ENCODE measurements around the gene NEO1. TPM values are rescaled to one million over a fixed set of nuclear protein-coding genes. Genes with fewer than 3 reads are reported as not detected.

The NEO1 gene
- total RNA-seq, 1 experiment from 2014 or later, result 41.8 TPM

DNA sequence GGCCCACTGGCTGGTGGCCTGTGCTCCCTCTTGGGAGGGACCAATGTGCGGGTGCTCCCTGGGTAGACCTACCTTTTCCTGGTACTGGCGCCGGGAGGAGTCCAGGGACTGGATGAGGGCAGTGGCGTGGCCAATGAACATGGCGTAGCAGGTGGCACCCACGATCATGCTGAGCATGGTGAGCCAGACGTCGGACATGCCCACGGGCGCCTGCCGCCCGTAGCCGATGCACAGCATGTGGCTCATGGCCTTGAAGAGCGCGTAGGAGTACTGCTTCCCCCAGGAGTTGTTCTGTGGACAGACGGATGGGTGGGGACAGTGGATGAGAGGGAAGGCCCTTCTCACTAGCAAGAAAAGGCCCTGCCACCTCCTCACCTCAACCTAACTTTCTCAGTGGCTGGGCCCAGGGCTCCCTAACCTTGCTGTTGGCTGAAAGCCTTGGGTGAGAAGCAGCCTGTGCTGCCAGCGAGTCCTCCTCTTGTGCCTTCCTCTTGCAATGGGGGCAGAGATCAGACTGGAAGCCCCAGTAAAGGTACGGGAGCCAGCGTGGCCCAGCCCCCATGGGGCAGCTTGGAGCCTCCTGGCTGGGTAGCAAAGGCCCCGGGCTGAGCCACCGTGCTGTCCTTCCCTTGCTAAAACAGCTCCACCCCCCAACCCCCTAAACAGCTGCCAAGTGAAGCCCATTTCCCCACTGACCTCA is 277.4 kb downstream of the NEO1 start:
- H3K27me3 ChIP-seq (ENCODE audit: insufficient read depth, low read length), result no peaks in the 10 kb centered on the region
- H3K4me2 ChIP-seq (ENCODE audit: insufficient read depth, insufficient read length, low read length), result no peak overlapping the region
- Mint-ChIP-seq H3K27me3 (ENCODE audit: low read depth) (no peaks in the 10 kb centered on the region), H3K4me3 (no peak overlapping the region), H3K9me3 (no peaks in the 10 kb centered on the region; a peak in 1 of 5 replicates), H3K4me1 (peaks cover 9 to 12% of the 10 kb centered on the region in 2 experiments; a peak in 3 of 4 replicates), H3K36me3 (ENCODE audit: insufficient read depth in 1 of 3, low read depth in 3 of 3) (peaks cover 13 to 35% (median 24%) of the 10 kb centered on the region in 3 experiments), H3K27ac (peak overlapping the region in 1 of 3 experiments; percentile 74; a peak in 2 of 7 replicates)
- H3K18ac ChIP-seq (ENCODE audit: insufficient read length, low read depth, low read length), result no peak overlapping the region
- no peak for DNase-seq
- no peak overlapping the region for H2BK5ac ChIP-seq (ENCODE audit: insufficient read length, low read length)
- H3K79me1 ChIP-seq (ENCODE audit: insufficient read depth, low read depth, low read length, poor library complexity, severe bottlenecking), result no peaks in the 10 kb centered on the region
- H3K9me3 ChIP-seq (ENCODE audit: control insufficient read depth, low read depth, low read length), result no peaks in the 10 kb centered on the region
- H4K20me1 ChIP-seq (ENCODE audit: control insufficient read depth, insufficient read depth, insufficient read length), result no peaks in the 10 kb centered on the region
- TF ChIP-seq, protein P1, sequence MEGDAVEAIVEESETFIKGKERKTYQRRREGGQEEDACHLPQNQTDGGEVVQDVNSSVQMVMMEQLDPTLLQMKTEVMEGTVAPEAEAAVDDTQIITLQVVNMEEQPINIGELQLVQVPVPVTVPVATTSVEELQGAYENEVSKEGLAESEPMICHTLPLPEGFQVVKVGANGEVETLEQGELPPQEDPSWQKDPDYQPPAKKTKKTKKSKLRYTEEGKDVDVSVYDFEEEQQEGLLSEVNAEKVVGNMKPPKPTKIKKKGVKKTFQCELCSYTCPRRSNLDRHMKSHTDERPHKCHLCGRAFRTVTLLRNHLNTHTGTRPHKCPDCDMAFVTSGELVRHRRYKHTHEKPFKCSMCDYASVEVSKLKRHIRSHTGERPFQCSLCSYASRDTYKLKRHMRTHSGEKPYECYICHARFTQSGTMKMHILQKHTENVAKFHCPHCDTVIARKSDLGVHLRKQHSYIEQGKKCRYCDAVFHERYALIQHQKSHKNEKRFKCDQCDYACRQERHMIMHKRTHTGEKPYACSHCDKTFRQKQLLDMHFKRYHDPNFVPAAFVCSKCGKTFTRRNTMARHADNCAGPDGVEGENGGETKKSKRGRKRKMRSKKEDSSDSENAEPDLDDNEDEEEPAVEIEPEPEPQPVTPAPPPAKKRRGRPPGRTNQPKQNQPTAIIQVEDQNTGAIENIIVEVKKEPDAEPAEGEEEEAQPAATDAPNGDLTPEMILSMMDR (conservative IDR thresholded peaks at IDR 0.05), result no peak
- H2AFZ ChIP-seq (ENCODE audit: low read length), result no peak overlapping the region
- no peak overlapping the region for H3K23ac ChIP-seq (ENCODE audit: insufficient read length, low read depth, low read length)
- no peak overlapping the region for H4K5ac ChIP-seq (ENCODE audit: insufficient read length, low read depth, low read length)
- no peak overlapping the region for H2BK120ac ChIP-seq (ENCODE audit: low read depth, low read length, poor library complexity, severe bottlenecking)
- H2AK5ac ChIP-seq (ENCODE audit: insufficient read length, low read length), result no peak overlapping the region
- no peak overlapping the region for H3T11ph ChIP-seq (ENCODE audit: low read length)
- no peak overlapping the region for H3K56ac ChIP-seq (ENCODE audit: insufficient read length, low read depth, low read length)
- no peak overlapping the region for H2BK12ac ChIP-seq (ENCODE audit: insufficient read length, low read depth, low read length)
- H3K4ac ChIP-seq (ENCODE audit: low read depth, low read length), result no peak overlapping the region
- H3K23me2 ChIP-seq (ENCODE audit: insufficient read length, low read depth, low read length, poor library complexity, severe bottlenecking), result no peaks in the 10 kb centered on the region
- H3K9ac ChIP-seq (ENCODE audit: extremely low read depth, insufficient read length, low read length), result no peak overlapping the region
- no peaks in the 10 kb centered on the region for H3K4me1 ChIP-seq (ENCODE audit: insufficient read depth, low read length)
- H2BK15ac ChIP-seq (ENCODE audit: low read depth, low read length), result no peak overlapping the region
- no peak overlapping the region for H3K14ac ChIP-seq (ENCODE audit: insufficient read depth, low read length)
- H3K79me2 ChIP-seq (ENCODE audit: insufficient read depth, low read length), result no peaks in the 10 kb centered on the region
- no peak overlapping the region for H4K91ac ChIP-seq (ENCODE audit: insufficient read length, low read depth, low read length)
- no peak overlapping the region for H2BK20ac ChIP-seq (ENCODE audit: low read depth, low read length, poor library complexity, severe bottlenecking)
- H3K27ac ChIP-seq (ENCODE audit: insufficient read length, low read depth, low read length), result no peak overlapping the region
- no peak overlapping the region for H4K8ac ChIP-seq (replicated peaks; ENCODE audit: insufficient read length, low read depth, low read length)
- no CpG with 5 or more reads among the region's 21 CpGs for WGBS (ENCODE audit: extremely low coverage, insufficient read length, low lambda C conversion rate)

Data from H9 (cell line).